ENCODE measurements around the gene EMILIN1. TPM values are rescaled to one million over a fixed set of nuclear protein-coding genes. Genes with fewer than 3 reads are reported as not detected.

EMILIN1 gene
- total RNA-seq, 1 experiment from 2014 or later, result 6.1 TPM

GRCh38 chr2:27122791-27123190, 44.4 kb downstream of the EMILIN1 start:
- no peak for DNase-seq (ENCODE audit: low read depth)

GRCh38 chr2:27123302-27124150, 45.1 kb downstream of the EMILIN1 start, which contains the start of gene ABHD1:
Gene ABHD1 (plus strand): TSS chr2:27123815. CDS start chr2:27123949, 134 bp downstream.
- no peak for DNase-seq (ENCODE audit: low read depth)

- DNase-seq (ENCODE audit: low read depth), result no peak
Observed at GRCh38 chr2:27125104-27125503, 46.7 kb downstream of the EMILIN1 start.

- no peak for DNase-seq (ENCODE audit: low read depth)
Observed at GRCh38 chr2:27126252-27126710, 47.9 kb downstream of the EMILIN1 start.

- DNase-seq (ENCODE audit: low read depth), result no peak
Observed at GRCh38 chr2:27127883-27128667, 49.7 kb downstream of the EMILIN1 start.

GRCh38 chr2:27128668-27129571, 50.5 kb downstream of the EMILIN1 start:
- no peak for DNase-seq (ENCODE audit: low read depth)

- no peak for DNase-seq (ENCODE audit: low read depth)
Observed at GRCh38 chr2:27130396-27130795, 52.0 kb downstream of the EMILIN1 start.

GRCh38 chr2:27131429-27131828, 53.0 kb downstream of the EMILIN1 start:
- DNase-seq (ENCODE audit: low read depth), result peak; percentile 10

GRCh38 chr2:27133195-27133875, 54.9 kb downstream of the EMILIN1 start:
- DNase-seq (ENCODE audit: low read depth), result no peak

GRCh38 chr2:27133905-27134780, 55.7 kb downstream of the EMILIN1 start, which contains the start of gene PREB:
Gene PREB (minus strand): TSS chr2:27134636. CDS start chr2:27134421, 215 bp downstream.
- peak; percentile 92 for DNase-seq (ENCODE audit: low read depth)

GRCh38 chr2:27134781-27135477, 56.5 kb downstream of the EMILIN1 start:
- no peak for DNase-seq (ENCODE audit: low read depth)

- no peak for DNase-seq (ENCODE audit: low read depth)
Observed at GRCh38 chr2:27135478-27135955, 57.1 kb downstream of the EMILIN1 start.

Other genes with a start within 250 kb of the EMILIN1 start
- gene DPYSL5, start 230.5 kb upstream of the EMILIN1 start, total RNA-seq (2014; rRNA removed), result not detected in 2 replicates
- gene MAPRE3, start 108.0 kb upstream of the EMILIN1 start, total RNA-seq (2014; rRNA removed), result 1.5 and 1.7 TPM in 2 replicates
- gene TMEM214, start 45.6 kb upstream of the EMILIN1 start, total RNA-seq (2014; rRNA removed), result 60.0 and 61.4 TPM in 2 replicates
- gene AGBL5, start 26.9 kb upstream of the EMILIN1 start, total RNA-seq (2014; rRNA removed), result 26.0 and 29.2 TPM in 2 replicates
- gene OST4, start 7.0 kb upstream of the EMILIN1 start, total RNA-seq (2014; rRNA removed), result 325 and 383 TPM in 2 replicates
- gene KHK, start 8.2 kb downstream of the EMILIN1 start, total RNA-seq (2014; rRNA removed), result 0.51 and 0.52 TPM in 2 replicates
- gene CGREF1, start 40.5 kb downstream of the EMILIN1 start, total RNA-seq (2014; rRNA removed), result 0.69 and 1.6 TPM in 2 replicates
- 0.17 TPM in 1 of 2 replicates, not detected in the other for gene ABHD1, start 45.2 kb downstream of the EMILIN1 start, total RNA-seq (2014; rRNA removed)
- gene PREB, start 56.0 kb downstream of the EMILIN1 start, total RNA-seq (2014; rRNA removed), result 68.9 and 72.4 TPM in 2 replicates
- gene PRR30, start 60.8 kb downstream of the EMILIN1 start, total RNA-seq (2014; rRNA removed), result not detected in 2 replicates
- not detected in 2 replicates for gene TCF23, start 70.4 kb downstream of the EMILIN1 start, total RNA-seq (2014; rRNA removed)
- 180 and 193 TPM in 2 replicates for gene ATRAID, start 133.4 kb downstream of the EMILIN1 start, total RNA-seq (2014; rRNA removed)
- 39.6 and 54.5 TPM in 2 replicates for gene SLC5A6, start 133.7 kb downstream of the EMILIN1 start, total RNA-seq (2014; rRNA removed)
- 42.7 and 44.5 TPM in 2 replicates for gene CAD, start 138.8 kb downstream of the EMILIN1 start, total RNA-seq (2014; rRNA removed)
- gene SLC30A3, start 184.4 kb downstream of the EMILIN1 start, total RNA-seq (2014; rRNA removed), result 0.63 TPM in 1 of 2 replicates, not detected in the other
- gene DNAJC5G, start 196.8 kb downstream of the EMILIN1 start, total RNA-seq (2014; rRNA removed), result not detected in 2 replicates
- gene TRIM54, start 203.8 kb downstream of the EMILIN1 start, total RNA-seq (2014; rRNA removed), result 0.11 TPM in 1 of 2 replicates, not detected in the other
- gene UCN, start 229.8 kb downstream of the EMILIN1 start, total RNA-seq (2014; rRNA removed), result 1.2 and 2.2 TPM in 2 replicates
- 81.4 and 113 TPM in 2 replicates for gene MPV17, start 244.5 kb downstream of the EMILIN1 start, total RNA-seq (2014; rRNA removed)